ENCODE results near the gene BBS2.
"Not testable (repeated sequence)": the region's sequence is repeated elsewhere in the genome, so short reads cannot be mapped to it uniquely, and the experiment has no call there.

BBS2 gene

GRCh38 chr16:56515665-56516064 lies 4.2 kb downstream of the BBS2 start:
- no peak for DNase-seq (ENCODE audit: insufficient read length)
- no peak for FAIRE-seq
- no peak for TF ChIP-seq TAF1 (IDR thresholded peaks at IDR 0.05; ENCODE audit: borderline replicate concordance, low read depth, low read length)
- no peak for TF ChIP-seq POLR2AphosphoS5 (IDR thresholded peaks at IDR 0.05; ENCODE audit: low read depth, low read length)
- no peak for TF ChIP-seq POLR2A (IDR thresholded peaks at IDR 0.05; ENCODE audit: low read depth, low read length)

- TF ChIP-seq POLR2A (IDR thresholded peaks at IDR 0.05; ENCODE audit: low read depth, low read length) (no peak), POLR2AphosphoS5 (IDR thresholded peaks at IDR 0.05; ENCODE audit: low read depth, low read length) (no peak), TAF1 (IDR thresholded peaks at IDR 0.05; ENCODE audit: borderline replicate concordance, low read depth, low read length) (no peak)
- FAIRE-seq, result no peak
- DNase-seq (ENCODE audit: insufficient read length), result no peak
Observed at GRCh38 chr16:56514845-56515244, 5.0 kb downstream of the BBS2 start.

- TF ChIP-seq POLR2A (IDR thresholded peaks at IDR 0.05; ENCODE audit: low read depth, low read length) (no peak), POLR2AphosphoS5 (IDR thresholded peaks at IDR 0.05; ENCODE audit: low read depth, low read length) (no peak), TAF1 (IDR thresholded peaks at IDR 0.05; ENCODE audit: borderline replicate concordance, low read depth, low read length) (no peak)
- no peak for FAIRE-seq
- no peak for DNase-seq (ENCODE audit: insufficient read length)
Observed at GRCh38 chr16:56513972-56514371, 5.9 kb downstream of the BBS2 start.

GRCh38 chr16:56513091-56513490 lies 6.7 kb downstream of the BBS2 start:
- TF ChIP-seq POLR2AphosphoS5 (IDR thresholded peaks at IDR 0.05; ENCODE audit: low read depth, low read length) (no peak), TAF1 (IDR thresholded peaks at IDR 0.05; ENCODE audit: borderline replicate concordance, low read depth, low read length) (no peak), POLR2A (IDR thresholded peaks at IDR 0.05; ENCODE audit: low read depth, low read length) (no peak)
- FAIRE-seq (no peak), DNase-seq (ENCODE audit: insufficient read length) (no peak)

GRCh38 chr16:56512025-56512424 lies 7.8 kb downstream of the BBS2 start:
- no peak for FAIRE-seq
- TF ChIP-seq POLR2A (IDR thresholded peaks at IDR 0.05; ENCODE audit: low read depth, low read length) (no peak), TAF1 (IDR thresholded peaks at IDR 0.05; ENCODE audit: borderline replicate concordance, low read depth, low read length) (no peak), POLR2AphosphoS5 (IDR thresholded peaks at IDR 0.05; ENCODE audit: low read depth, low read length) (no peak)

GRCh38 chr16:56510544-56510943 lies 9.3 kb downstream of the BBS2 start:
- TF ChIP-seq TAF1 (IDR thresholded peaks at IDR 0.05; ENCODE audit: borderline replicate concordance, low read depth, low read length) (no peak), POLR2AphosphoS5 (IDR thresholded peaks at IDR 0.05; ENCODE audit: low read depth, low read length) (no peak)
- no peak for DNase-seq (ENCODE audit: insufficient read length)
- FAIRE-seq, result no peak

More at GRCh38 chr16:56512025-56512424, 7.8 kb downstream of the BBS2 start:
- no peak for DNase-seq (ENCODE audit: insufficient read length)

GRCh38 chr16:56506941-56507340 lies 12.9 kb downstream of the BBS2 start:
- TF ChIP-seq POLR2A (IDR thresholded peaks at IDR 0.05; ENCODE audit: low read depth, low read length), result no peak
- TF ChIP-seq POLR2AphosphoS5 (IDR thresholded peaks at IDR 0.05; ENCODE audit: low read depth, low read length), result no peak
- no peak for TF ChIP-seq TAF1 (IDR thresholded peaks at IDR 0.05; ENCODE audit: borderline replicate concordance, low read depth, low read length)
- FAIRE-seq (no peak), DNase-seq (ENCODE audit: insufficient read length) (no peak)

- DNase-seq (ENCODE audit: insufficient read length), result no peak
Observed at GRCh38 chr16:56505181-56505580, 14.6 kb downstream of the BBS2 start.

GRCh38 chr16:56493815-56494214 lies 26.0 kb downstream of the BBS2 start:
- DNase-seq (ENCODE audit: insufficient read length), result no peak
- FAIRE-seq, result no peak
- TF ChIP-seq TAF1 (IDR thresholded peaks at IDR 0.05; ENCODE audit: borderline replicate concordance, low read depth, low read length), result no peak
- no peak for TF ChIP-seq POLR2A (IDR thresholded peaks at IDR 0.05; ENCODE audit: low read depth, low read length)
- no peak for TF ChIP-seq POLR2AphosphoS5 (IDR thresholded peaks at IDR 0.05; ENCODE audit: low read depth, low read length)

More at GRCh38 chr16:56505181-56505580, 14.6 kb downstream of the BBS2 start:
- no peak for FAIRE-seq
- TF ChIP-seq POLR2AphosphoS5 (IDR thresholded peaks at IDR 0.05; ENCODE audit: low read depth, low read length) (no peak), POLR2A (IDR thresholded peaks at IDR 0.05; ENCODE audit: low read depth, low read length) (no peak), TAF1 (IDR thresholded peaks at IDR 0.05; ENCODE audit: borderline replicate concordance, low read depth, low read length) (no peak)

GRCh38 chr16:56493126-56493525 lies 26.7 kb downstream of the BBS2 start:
- FAIRE-seq (no peak), DNase-seq (ENCODE audit: insufficient read length) (no peak)
- TF ChIP-seq POLR2AphosphoS5 (IDR thresholded peaks at IDR 0.05; ENCODE audit: low read depth, low read length) (no peak), POLR2A (IDR thresholded peaks at IDR 0.05; ENCODE audit: low read depth, low read length) (no peak), TAF1 (IDR thresholded peaks at IDR 0.05; ENCODE audit: borderline replicate concordance, low read depth, low read length) (no peak)

GRCh38 chr16:56491657-56492261 lies 28.1 kb downstream of the BBS2 start:
- TF ChIP-seq POLR2A (IDR thresholded peaks at IDR 0.05; ENCODE audit: low read depth, low read length), result no peak
- no peak for TF ChIP-seq TAF1 (IDR thresholded peaks at IDR 0.05; ENCODE audit: borderline replicate concordance, low read depth, low read length)
- TF ChIP-seq POLR2AphosphoS5 (IDR thresholded peaks at IDR 0.05; ENCODE audit: low read depth, low read length), result no peak
- FAIRE-seq, result no peak
- DNase-seq (ENCODE audit: insufficient read length), result no peak

- DNase-seq (ENCODE audit: insufficient read length); FAIRE-seq: not testable (repeated sequence)
Observed at GRCh38 chr16:56488868-56489267, 31.0 kb downstream of the BBS2 start.

GRCh38 chr16:56488035-56488434 lies 31.8 kb downstream of the BBS2 start:
- no peak for TF ChIP-seq TAF1 (IDR thresholded peaks at IDR 0.05; ENCODE audit: borderline replicate concordance, low read depth, low read length)
- TF ChIP-seq POLR2A (IDR thresholded peaks at IDR 0.05; ENCODE audit: low read depth, low read length), result no peak
- no peak for TF ChIP-seq POLR2AphosphoS5 (IDR thresholded peaks at IDR 0.05; ENCODE audit: low read depth, low read length)
- FAIRE-seq, result no peak
- DNase-seq (ENCODE audit: insufficient read length), result no peak
